HG03159 (cell line): ENCODE measurements around the gene PLEKHA1.

Source experiments
- ATAC-seq: cut with Tn5 transposase; IDR thresholded peaks from one replicate; pipeline ENCODE4 v1.9.1; 2021; ENCODE audit warnings: mild to moderate bottlenecking, moderate library complexity; ENCODE audit not compliant: unreplicated experiment

PLEKHA1 gene

DNA sequence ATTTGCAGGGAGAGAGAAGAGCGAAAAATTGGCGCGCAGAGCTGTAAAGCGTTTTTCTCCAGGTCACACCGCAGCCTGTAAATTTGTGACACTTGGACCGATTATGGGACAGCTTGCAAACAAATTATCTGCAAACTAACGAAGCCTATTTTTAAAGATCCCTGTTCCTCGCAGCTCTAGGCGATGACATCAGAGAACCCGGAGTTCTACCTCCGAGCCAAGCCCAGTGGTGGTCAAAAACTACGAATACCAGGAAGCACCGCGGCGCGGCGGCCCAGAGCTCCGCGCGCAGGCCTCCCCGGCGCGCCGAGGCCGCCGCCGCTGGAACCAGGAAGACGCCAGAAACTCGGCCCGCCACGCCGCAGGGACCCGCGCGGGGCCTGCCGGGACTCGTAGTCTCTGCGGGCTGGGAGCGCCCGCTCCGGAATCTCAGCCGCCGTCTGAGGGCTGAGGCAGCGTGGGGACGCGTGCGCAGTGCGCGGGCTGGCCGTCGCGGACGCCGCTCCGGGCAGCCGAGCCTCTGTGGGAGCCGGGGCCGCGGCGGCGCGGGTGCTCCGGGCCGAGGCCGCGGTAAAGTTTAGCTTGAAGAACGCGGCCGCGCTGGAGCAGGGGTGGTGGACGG, at the start of gene PLEKHA1:
TSS of gene PLEKHA1 (plus strand) at position 472 of the 622 bp plus-strand sequence. CDS start 18,493 bp downstream, outside the sequence.
- peak; percentile 96 for ATAC-seq

DNA sequence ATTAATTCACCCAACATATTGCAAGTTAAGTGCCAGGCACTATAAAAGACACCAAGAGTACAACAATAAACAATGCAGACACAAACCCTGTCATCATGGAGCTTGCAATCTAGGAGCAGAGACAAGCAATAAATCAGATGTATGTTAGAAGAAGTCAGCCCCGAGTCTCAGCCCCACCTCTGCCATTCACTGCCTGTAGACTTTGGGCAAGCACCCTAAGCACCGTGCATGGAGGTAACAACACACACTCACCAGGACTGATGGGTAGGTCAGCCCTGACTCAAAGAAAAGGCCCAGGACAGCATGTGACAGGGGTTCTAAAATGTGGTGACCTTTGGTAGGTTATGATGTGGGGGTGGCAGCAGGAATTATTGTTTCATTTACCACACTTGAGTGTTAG, 49.3 kb upstream of the PLEKHA1 start:
- no peak for ATAC-seq

DNA sequence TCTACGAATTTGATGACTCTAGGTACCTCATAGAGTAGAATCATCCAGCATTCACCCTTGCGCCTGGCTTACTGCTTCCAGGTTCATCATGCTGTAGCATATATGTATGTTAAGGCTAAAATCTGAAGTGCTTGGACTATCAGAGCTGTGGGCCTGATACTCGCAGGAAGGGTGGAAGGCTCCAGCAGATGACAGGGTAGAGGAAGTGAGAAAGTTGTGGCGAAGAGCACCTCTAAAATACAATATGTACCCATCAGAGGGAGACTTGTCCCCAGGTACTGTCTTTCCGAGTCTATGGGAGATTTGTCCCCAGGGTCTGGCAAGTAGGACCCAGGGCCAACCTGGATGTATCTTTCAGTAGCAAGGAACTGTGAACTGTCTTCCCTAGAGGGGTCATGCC, 48.1 kb upstream of the PLEKHA1 start:
- no peak for ATAC-seq

DNA sequence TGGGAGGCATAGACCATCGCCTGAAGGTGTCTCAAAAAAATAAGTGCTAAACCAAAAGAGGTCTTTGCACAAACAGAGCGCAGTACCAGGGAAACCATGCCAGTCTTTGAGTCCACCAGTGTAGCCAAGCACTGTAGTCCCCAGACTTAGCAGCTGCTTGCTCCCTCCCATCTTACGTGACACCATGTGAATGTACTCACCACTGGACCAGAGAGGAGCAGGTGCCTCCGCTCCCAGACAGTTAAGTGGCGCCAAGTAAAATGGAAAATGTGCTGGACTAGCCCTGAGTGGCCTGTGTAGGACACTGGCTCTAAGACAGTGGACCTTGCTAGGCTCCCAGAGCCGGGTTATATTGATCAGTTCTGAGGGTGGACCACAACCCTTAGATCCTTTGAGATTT, 47.7 kb upstream of the PLEKHA1 start:
- ATAC-seq, result no peak

DNA sequence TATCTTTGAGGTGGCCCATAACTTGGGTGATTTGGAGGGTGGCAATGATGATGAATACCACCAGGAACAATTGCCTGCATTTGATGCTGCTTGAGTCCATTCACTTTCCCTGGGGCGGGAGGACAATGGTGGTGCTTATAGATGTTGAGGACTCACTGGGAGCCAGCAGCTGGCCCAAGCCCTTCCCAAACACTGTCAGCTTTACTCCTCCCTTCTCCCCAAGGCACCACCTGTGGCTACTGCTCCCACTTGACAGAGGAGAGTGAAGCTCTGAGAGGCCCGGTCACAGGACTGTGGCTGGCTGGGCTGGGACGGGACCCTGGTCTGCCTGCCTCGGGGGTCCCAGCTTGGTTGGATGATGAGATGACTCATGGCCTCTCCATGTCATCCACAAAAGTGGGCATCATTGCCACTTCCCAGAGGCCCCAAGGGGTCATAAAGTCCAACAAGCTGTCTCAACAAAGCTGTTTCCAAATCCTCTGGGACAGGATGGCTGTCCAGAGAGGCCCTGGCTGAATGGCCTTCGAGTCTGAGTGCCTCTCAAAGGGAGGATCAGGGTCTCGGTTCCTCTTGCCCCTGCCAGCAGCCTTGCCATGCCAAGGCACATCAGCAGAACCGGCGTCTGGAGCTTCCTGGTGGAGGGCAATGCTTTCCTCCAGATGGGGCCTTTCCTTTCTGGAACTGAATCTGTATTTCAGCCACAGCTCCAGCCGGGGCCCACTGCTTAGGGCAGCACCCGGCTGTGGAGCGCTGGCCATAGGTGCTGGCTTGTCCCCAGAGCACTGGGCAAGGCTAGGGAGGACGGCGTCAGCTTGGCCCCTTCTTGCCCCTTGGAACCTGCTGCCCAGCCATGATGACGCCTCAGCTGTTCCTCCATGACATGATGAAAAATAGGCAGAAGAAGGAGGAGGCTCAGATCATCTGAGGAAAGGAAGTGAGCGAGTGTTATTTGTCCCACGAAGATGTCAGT, 47.0 kb upstream of the PLEKHA1 start:
- no peak for ATAC-seq

DNA sequence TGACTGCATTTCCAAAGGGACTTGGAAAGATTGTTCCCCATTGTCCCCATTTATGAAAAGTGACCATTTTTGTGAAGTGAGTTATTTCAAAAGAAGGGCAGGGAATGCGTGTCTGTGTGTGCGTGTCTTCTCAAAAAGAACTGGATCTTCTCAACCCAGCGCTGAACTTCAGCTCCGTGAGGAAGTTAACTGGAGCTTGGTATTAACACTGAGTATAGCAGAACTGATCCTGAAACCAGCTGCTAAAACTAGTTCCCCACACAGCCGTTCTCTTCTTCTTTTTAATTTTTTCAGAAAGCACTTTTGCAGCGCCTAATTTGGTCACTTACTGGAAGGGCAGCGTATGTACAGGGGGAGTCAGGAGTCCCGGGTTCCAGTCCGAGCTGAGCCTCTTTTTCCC, 45.8 kb upstream of the PLEKHA1 start:
- ATAC-seq, result no peak

DNA sequence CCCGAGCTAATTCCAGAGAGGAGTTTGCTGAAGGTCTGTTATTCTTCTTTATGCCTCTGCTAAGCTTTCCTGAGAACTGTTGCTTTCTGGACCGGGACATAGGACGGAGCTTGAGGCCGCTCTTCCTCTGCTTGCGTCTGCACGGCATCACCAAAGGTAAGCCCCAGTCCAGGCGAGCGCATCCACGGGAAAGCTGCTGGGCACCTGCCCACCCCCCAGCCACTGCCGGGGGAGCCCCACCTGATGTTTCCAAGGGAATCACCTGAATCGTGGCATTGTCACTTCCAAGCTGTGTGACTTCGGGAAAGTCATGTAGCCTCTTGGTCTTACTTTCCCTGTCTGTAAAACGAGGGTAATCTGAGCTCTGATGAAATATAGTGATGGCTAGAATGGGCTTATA, 45.1 kb upstream of the PLEKHA1 start:
- no peak for ATAC-seq

- ATAC-seq, result no peak
Measured at GRCh38 chr10:122331100-122331499, 43.4 kb upstream of the PLEKHA1 start.

- no peak for ATAC-seq
Measured at GRCh38 chr10:122331615-122332446, 42.7 kb upstream of the PLEKHA1 start.

DNA sequence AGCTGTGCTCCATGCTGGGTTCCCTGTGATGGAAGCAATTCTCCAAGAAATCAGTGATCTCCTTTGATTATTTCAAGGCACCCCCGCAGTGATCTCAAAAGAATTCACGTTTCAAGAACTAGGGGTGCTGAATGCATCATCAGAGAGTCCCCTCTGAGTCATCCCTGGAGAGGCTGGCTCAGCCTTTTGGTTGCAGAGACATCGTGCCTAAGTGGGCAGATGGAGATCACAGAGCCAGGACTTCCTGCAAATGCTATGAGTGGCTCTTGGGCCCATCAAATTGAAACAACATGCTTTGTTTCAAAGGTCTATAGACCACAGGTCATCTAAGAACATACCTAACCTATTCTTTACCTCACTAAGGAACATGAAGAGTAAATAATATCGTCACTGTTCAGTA, 41.5 kb upstream of the PLEKHA1 start:
- ATAC-seq, result no peak

DNA sequence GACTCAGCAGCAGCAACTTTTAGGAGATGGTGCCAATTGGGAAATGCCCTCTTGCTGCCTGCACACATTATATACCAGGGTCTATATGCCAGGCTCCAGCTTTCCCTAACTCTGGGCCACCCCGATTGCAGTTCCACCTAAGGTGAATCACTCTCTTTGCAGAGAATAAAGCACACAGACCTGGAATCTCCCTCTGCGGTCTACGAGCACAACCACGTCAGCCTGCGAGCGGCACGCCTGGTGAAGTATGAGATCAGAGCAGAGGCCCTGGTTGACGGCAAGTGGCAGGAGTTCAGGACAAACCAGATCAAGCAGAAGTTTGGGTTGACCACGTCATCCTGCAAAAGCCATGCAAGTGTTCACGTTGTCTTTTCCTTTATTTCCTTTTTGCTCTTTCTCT, 38.2 kb upstream of the PLEKHA1 start:
- no peak for ATAC-seq

DNA sequence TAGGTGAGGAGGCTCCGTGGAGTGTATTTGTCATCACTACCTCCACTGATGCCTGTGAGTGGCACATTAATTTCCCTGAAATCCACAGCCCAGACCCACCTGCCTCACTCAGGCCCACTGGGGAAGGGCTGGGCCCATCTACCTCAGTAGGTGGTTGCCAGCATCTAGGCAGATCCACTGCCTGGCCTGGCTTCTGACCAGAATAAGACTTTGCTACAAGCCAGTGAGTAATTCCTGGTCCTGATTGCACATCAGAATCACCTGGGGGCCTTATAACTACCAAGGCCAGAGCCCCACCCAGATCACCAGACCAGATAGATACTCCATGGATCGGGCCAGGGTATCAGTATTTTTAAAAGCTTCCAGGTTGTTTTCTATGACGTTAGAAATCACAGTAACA, 37.5 kb upstream of the PLEKHA1 start:
- ATAC-seq, result no peak

DNA sequence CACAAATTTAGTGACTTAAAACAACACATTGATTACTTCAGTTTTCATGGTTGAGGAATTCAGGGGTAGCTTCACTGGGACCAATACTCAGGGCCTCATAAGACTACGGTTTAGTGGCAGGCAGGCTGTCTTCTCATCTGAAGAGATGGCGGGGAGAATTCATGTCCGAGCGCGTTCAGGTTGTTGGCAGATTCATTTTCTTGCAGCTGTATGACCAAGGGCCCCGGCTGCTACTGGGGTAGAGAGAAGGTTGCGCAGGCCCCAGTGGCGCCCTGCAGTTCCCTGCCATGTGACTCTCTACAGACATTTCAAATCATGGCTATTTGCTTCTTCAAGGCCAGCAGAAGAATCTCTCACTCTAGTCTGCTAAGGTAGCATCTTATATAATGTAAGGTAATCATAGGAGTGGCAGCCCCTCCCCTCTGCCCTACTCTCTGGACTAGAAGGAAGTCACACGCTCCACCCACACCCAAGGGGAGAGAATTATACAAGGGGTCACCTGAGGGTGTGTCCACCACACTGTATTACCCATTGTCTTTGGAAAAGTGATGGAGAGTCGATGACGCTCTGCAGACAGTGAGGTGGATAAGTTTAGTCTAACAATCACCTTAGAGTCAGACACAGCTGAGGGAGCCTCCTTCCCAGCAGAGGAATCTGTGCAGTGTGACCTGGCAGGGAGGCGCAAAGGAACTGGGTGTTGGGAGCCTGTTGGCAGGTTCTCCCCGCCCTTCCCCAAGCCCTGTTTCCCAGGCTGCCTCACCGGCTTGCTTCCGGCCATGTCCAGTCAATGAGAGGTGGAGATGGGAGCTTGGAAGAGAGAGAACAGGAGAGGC, 35.7 kb upstream of the PLEKHA1 start:
- ATAC-seq, result no peak

DNA sequence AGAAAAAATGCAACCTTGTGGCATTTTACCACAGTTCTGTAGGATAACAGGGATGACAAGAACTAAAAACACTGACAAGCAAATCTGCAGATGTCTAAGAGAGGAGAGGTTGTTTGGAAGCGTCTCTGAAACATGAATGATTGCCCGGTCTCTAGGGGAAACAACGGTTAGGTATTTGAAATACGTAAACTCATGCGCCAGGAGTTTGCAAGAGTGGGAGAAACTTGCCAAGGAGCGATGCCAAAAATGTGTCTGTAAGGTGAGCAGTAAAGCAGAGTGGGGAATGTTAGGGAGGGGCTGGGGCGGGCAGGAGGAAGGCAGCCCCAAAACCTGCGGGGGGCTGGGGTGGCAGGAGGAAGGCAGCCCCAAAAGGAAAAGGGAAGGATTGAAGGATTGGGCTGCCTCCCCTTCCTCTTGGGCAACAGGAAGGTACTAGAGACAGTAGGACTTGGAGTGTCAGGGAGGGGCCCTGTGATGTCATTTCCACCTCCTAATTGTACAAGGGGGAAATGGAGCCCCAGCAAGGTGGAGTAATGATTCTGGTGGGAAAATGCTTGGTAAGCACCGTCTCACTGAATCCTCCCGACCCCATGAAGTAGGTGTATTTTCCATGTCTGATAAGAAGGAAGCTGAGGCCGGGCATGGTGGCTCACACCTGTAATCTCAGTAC, 33.2 kb upstream of the PLEKHA1 start:
- no peak for ATAC-seq

DNA sequence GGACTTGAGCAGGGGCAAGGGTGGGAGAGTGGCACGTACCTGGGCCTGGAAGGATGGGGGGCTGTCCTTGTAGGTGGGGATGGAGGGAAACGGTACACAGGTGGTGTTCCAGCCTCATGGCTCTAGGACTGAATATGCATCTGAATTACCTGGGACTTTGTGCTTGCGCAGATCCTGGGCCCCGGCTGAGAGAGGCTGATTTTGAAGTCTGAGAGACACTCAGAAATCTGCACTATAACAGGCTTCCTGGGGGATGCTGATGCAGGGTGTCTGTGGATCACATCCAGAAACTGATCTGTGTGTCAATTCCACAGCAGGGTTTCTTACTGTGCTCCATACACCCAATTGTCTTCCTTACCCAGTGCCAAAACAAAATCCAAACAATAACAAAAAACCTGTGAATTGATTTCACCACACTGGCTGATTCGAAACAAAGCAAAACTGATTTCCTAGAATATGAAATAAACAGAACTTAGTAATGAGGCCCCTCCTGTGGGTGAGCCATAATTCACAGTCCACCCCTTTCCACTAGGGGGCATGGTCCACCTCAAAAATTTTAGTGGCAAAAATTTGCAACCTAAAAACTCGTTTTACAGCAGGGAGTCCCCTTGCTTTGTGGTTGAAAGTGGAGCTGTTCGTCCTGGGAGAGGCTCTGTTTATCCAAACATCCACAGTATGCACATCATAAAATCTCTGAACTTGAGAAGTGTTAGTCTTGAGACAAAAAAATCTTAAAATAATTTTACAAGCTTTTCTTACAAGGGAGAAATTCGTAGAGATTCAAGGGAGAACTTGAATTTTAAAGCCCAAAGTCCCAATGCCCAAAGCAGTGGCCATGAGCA, 32.0 kb upstream of the PLEKHA1 start:
- no peak for ATAC-seq

DNA sequence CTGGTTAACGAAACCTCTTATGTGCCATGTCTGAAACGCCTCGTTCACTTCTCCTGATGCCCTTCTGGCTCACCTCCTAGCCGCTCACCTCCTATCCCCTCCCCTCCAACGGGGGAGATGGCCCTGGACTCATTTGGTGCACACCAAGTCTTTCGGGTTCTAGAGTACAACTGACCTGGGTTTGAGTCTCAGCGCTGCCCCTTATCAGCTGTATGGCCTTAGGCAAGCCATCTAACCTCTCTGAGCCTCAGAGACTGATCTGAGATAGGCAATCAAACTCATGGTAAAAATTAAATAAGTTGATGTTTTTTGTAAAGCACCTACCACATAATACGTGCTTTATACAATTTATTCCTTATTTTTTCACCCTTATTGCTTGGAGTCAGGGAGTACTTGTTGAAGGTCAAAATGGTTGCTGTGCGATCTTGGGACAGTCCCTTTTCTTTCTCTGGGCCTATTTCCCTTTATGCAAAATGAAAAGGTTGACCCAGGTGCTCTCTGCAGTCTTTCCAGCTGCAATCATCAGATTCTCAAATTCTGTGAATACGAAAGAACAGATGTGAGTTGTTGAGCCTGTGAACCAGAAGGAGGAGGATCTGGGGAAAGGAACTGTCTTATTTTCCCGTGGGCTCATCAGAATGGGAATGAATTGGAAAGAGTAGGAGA, 31.2 kb upstream of the PLEKHA1 start:
- no peak for ATAC-seq

DNA sequence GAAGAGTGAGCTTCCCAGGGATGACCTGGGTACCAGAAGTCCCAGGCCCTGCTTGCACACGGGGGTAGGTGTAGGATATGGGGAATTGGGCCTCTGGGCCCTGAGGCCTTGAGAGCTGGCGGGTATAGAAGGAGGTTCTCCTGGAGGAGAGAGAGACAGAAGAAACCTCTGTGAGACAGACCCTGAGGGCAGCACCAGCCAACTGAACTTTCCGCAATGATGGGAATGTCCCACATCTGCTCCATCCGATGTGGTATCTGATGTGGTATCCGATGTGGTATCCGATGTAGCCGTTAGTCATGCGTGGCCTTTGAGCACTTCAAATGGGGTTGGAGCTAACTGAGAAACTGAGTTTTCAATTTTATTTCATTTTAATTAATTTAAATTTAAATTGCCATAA, 30.6 kb upstream of the PLEKHA1 start:
- no peak for ATAC-seq

GRCh38 chr10:122344741-122345258, 29.7 kb upstream of the PLEKHA1 start:
- no peak for ATAC-seq
